HEK293T (cell line): ENCODE measurements around the gene SULT1B1.

Experiments used
- CTCF ChIA-PET: fragments of 350-600 bp; formaldehyde crosslinking; extraction: SDS; loops from one replicate; lab custom pipeline; 2021; ENCODE audit warnings: antibody characterized with exemption, inconsistent platforms; lab: Yijun Ruan, JAX
- POLR2A ChIA-PET: fragments of 350-600 bp; formaldehyde crosslinking; extraction: SDS; loops from one replicate; lab custom pipeline; 2020; ENCODE audit warnings: antibody characterized with exemption, inconsistent platforms; lab: Yijun Ruan, JAX
- DNase-seq: peaks from one replicate; pipeline ENCODE4 v3.0.0; 2012; ENCODE audit warnings: mixed read lengths; ENCODE audit errors: extremely low spot score
- ARNT ChIP-seq: fragments of 450-650 bp; IDR thresholded peaks from 2 replicates; pipeline ENCODE4 v1.6.1; 2017; ENCODE audit warnings: mild to moderate bottlenecking
- BHLHE40 ChIP-seq: fragments of 450-650 bp; IDR thresholded peaks from 2 replicates; pipeline ENCODE4 v1.6.1; 2016; ENCODE audit warnings: mild to moderate bottlenecking, moderate library complexity, borderline replicate concordance
- CTBP1 ChIP-seq: fragments of 450-650 bp; IDR thresholded peaks from 2 replicates; pipeline ENCODE4 v1.6.1; 2016; ENCODE audit warnings: borderline replicate concordance
- ELF4 ChIP-seq: fragments of 450-650 bp; IDR thresholded peaks from 2 replicates; pipeline ENCODE4 v1.6.1; 2017; ENCODE audit warnings: antibody characterized with exemption
- FOXA1 ChIP-seq: fragments of 450-650 bp; IDR thresholded peaks from 2 replicates; pipeline ENCODE4 v1.6.1; 2016; ENCODE audit warnings: mild to moderate bottlenecking
- FOXK2 ChIP-seq: fragments of 450-650 bp; IDR thresholded peaks from 2 replicates; pipeline ENCODE4 v1.6.1; 2016; ENCODE audit warnings: mild to moderate bottlenecking
- FOXM1 ChIP-seq: fragments of 450-650 bp; IDR thresholded peaks from 2 replicates; pipeline ENCODE4 v1.6.1; 2017; ENCODE audit warnings: mild to moderate bottlenecking, borderline replicate concordance
- HDGF ChIP-seq: fragments of 450-650 bp; IDR thresholded peaks from 2 replicates; pipeline ENCODE4 v1.6.1; 2017; ENCODE audit warnings: antibody characterized with exemption, borderline replicate concordance
- L3MBTL2 ChIP-seq: fragments of 450-650 bp; conservative IDR thresholded peaks from 2 replicates; pipeline ENCODE4 v1.6.1; 2016; ENCODE audit warnings: mild to moderate bottlenecking
- LEF1 ChIP-seq: fragments of 450-650 bp; IDR thresholded peaks from 2 replicates; pipeline ENCODE4 v1.6.1; 2017; ENCODE audit warnings: mild to moderate bottlenecking, borderline replicate concordance
- NFRKB ChIP-seq: fragments of 450-650 bp; IDR thresholded peaks from 2 replicates; pipeline ENCODE4 v1.6.1; 2016; ENCODE audit warnings: mild to moderate bottlenecking, moderate library complexity
- PKNOX1 ChIP-seq: fragments of 450-650 bp; IDR thresholded peaks from 2 replicates; pipeline ENCODE4 v1.6.1; 2016
- SP1 ChIP-seq: fragments of 450-650 bp; IDR thresholded peaks from 2 replicates; pipeline ENCODE4 v1.6.1; 2017
- SUZ12 ChIP-seq: fragments of 450-650 bp; IDR thresholded peaks from 2 replicates; pipeline ENCODE4 v1.6.1; 2016; ENCODE audit warnings: mild to moderate bottlenecking
- TARDBP ChIP-seq: fragments of 450-650 bp; IDR thresholded peaks from 2 replicates; pipeline ENCODE4 v1.6.1; 2016
- ZNF384 ChIP-seq: fragments of 450-650 bp; IDR thresholded peaks from 2 replicates; pipeline ENCODE4 v1.6.1; 2016

SULT1B1 gene

DNA sequence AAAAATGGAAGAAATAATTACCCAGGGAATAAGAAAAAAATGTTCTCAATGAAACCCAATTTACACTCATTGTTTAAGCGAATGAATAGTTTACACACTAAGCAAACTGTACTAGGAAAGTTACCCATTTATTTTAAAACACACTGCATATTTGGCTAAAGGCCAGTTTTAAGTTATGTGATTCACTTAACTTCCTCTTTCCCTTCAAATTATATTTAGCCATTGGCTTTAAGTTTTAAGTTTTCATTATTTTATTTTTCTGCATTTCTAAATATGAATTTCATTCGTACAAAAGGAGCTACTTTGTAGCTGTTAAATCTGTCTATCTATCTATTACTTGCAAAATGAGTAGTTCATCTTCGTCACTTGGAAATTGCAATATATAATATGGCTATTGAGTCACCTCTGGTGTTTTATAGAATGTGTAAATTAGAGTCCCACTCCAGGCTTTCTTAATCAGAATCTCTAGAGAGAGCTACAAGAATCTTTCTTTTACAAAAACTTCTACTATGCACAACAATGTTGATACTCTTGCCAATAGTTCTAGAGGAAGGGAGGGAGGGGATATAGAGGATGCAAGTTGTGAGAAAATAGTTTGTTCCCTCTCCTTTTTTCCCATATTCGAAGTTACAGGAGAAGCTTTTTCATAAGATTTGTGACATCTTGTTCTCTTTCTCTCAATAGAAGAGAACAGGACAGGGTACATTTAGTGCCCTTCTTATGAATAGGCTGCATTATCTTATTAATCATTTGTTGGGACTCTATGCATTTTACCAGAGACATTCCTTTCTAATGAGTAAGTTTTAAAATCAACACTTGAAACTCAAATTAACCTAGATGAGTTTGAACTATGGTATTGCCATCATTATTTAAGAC lies 41.8 kb downstream of the SULT1B1 start:
- TF ChIP-seq ARNT = no peak
- TF ChIP-seq FOXK2 = no peak
- no peak for TF ChIP-seq PKNOX1
- TF ChIP-seq NFRKB = no peak
- TF ChIP-seq SP1 = no peak
- no peak for TF ChIP-seq HDGF
- no peak for TF ChIP-seq FOXM1
- no peak for TF ChIP-seq ZNF384
- ChIA-PET CTCF (no interaction called here), POLR2A (no interaction called here)
- DNase-seq = no peak

- ChIA-PET POLR2A (no interaction called here), CTCF (no interaction called here)
- no peak for DNase-seq
- TF ChIP-seq SUZ12 (no peak), SP1 (no peak), HDGF (no peak), ARNT (no peak)
Observed at GRCh38 chr4:69717778-69718177, 42.6 kb downstream of the SULT1B1 start.

- ChIA-PET CTCF (no interaction called here), POLR2A (no interaction called here)
- TF ChIP-seq FOXK2 (no peak), FOXM1 (no peak), TARDBP (no peak), ZNF384 (no peak), NFRKB (no peak), ELF4 (no peak)
- no peak for DNase-seq
Observed at GRCh38 chr4:69716654-69717053, 43.8 kb downstream of the SULT1B1 start.

GRCh38 chr4:69714086-69714485 lies 46.3 kb downstream of the SULT1B1 start:
- TF ChIP-seq ZNF384 (no peak), CTBP1 (no peak), L3MBTL2 (no peak), BHLHE40 (no peak), TARDBP (no peak), FOXM1 (no peak), ELF4 (no peak), SUZ12 (no peak), ARNT (no peak), FOXK2 (no peak), FOXA1 (no peak), PKNOX1 (no peak), SP1 (no peak), HDGF (no peak), NFRKB (no peak), LEF1 (no peak)
- POLR2A ChIA-PET = no interaction called here
- CTCF ChIA-PET = no interaction called here
- DNase-seq = no peak

- DNase-seq = no peak
- no peak for TF ChIP-seq FOXM1
- no peak for TF ChIP-seq NFRKB
- no peak for TF ChIP-seq BHLHE40
- no peak for TF ChIP-seq CTBP1
- TF ChIP-seq PKNOX1 = no peak
- TF ChIP-seq TARDBP = no peak
- ChIA-PET POLR2A (no interaction called here), CTCF (no interaction called here)
Observed at GRCh38 chr4:69713593-69713992, 46.8 kb downstream of the SULT1B1 start.

DNA sequence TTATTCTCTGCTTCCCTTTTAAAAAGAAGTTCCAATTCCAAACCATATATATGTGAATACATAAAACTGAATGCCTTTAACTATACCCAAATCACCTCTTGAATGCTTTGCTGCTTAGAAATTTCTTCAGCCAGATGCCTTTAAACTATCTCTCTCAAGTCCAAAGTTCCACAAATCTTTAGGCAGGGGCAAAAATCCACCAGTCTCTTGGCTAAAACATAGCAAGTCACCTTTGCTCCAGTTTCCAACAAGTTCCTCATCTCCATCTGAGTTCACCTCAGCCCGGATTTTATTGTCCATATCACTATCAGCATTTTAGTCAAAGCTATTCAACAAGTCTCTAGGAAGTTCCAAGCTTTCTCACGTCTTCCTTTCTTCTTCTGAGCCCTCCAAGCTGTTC lies 49.8 kb downstream of the SULT1B1 start:
- TF ChIP-seq SUZ12 = no peak
- TF ChIP-seq BHLHE40 = no peak
- TF ChIP-seq NFRKB = no peak
- TF ChIP-seq ZNF384 = no peak
- no peak for TF ChIP-seq LEF1
- TF ChIP-seq HDGF = no peak
- no peak for TF ChIP-seq TARDBP
- TF ChIP-seq FOXM1 = no peak
- TF ChIP-seq CTBP1 = no peak
- no peak for TF ChIP-seq SP1
- no peak for TF ChIP-seq FOXA1
- TF ChIP-seq L3MBTL2 = no peak
- TF ChIP-seq ARNT = no peak
- TF ChIP-seq PKNOX1 = no peak
- TF ChIP-seq ELF4 = no peak
- TF ChIP-seq FOXK2 = no peak
- CTCF ChIA-PET = no interaction called here
- DNase-seq = no peak
- POLR2A ChIA-PET = no interaction called here
